HG02870 (cell line): ENCODE measurements around the gene CD82.

Experiments used
- ATAC-seq: cut with Tn5 transposase; IDR thresholded peaks from one replicate; pipeline ENCODE4 v1.9.1; 2021; ENCODE audit warnings: mild to moderate bottlenecking, moderate library complexity; ENCODE audit not compliant: unreplicated experiment

CD82 gene

GRCh38 chr11:44574610-44575287 is 9.3 kb downstream of the CD82 start:
- ATAC-seq, result peak; percentile 39

DNA sequence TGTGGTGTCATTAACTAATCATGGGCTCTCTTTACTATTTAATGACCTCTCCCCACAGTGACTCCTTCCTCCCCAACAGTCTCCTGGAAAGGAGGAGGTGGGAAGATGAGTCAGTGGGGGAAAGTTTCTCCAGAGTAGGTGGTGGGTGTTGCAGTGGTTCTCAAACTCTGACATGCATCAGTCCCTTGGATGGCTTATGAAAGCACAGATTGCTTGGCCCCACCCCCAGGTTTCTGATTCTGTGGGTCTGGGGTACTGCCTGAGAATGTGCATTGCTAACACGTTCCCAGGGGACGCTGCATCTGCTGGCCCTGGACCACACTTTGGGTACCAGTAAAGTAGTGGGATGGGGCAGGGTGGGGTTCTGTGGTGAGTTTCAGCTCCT is 9.8 kb downstream of the CD82 start:
- ATAC-seq, result no peak

GRCh38 chr11:44575962-44576361 is 10.5 kb downstream of the CD82 start:
- no peak for ATAC-seq

- ATAC-seq, result no peak
These were observed 11.2 kb downstream of the CD82 start for GRCh38 chr11:44576656-44577055.

DNA sequence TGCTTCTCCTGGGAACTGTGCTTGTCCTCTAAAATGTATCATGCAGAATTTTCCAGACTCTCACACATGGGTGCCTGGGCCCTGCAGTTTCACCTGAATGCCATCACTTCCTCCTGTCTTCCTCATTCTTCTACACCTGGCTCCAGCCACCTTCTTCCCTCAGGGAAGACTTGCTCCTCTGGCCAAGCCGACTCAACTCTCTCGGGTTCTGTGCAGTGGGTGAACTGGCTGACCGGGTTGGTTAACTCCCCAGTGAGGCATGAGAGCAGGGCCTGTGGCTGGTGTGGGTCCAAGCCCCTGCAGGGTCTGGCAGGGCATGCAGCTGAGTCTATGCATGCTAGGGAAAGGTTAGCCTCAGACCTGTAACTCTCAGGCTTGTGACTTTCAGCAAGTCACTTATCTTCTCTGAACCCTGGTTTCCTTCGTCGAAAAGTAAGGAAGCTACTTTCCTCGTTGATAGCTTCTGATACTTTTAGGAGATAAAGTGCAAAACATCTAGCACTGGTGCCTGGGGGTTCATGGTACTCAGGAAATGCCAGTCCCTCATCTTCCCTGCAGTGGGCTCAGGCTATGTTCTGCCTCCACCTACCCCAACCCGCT is 11.9 kb downstream of the CD82 start:
- ATAC-seq, result no peak

DNA sequence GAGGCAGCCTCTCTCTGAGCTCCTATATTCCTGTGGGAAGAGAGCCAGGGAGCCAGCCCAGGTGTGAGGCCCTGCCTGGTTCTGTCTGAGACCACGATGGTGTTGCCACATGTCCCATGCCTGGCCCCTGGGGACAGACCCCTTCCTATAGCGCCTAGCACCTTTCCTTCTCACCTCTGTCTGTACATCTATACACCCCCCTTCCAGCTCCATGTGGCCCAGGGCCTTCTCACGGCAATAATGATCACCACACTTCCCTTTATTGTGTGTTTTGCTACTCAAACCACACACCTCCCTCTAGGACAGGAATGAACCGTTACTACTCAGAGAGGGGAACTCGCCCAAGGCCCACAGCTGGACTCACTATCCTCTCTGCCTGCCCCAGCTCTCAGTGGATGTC is 12.8 kb downstream of the CD82 start:
- peak; percentile 60 for ATAC-seq

DNA sequence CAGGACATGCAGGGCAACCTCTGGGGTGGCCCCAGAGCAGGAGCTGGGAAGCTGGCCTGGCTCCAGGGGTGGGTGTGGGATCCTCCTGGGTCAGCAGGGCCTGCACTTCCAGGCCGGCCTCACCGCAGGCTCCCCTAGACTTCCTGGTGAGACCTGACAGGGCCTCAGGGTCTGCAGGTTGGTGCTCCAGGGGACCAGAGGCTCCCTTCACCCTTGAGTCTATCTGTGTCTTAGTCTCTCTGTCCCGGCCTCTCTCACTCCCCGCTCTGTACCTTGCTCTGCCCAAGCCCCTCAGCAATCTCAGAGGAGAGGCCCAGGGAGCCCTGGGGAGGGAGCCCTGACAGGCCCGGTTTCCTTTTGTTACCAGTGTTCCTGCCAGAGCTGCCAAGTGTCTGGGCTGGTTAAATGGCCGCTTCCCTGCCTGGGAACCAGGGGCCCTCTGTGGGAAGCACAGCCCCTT is 13.9 kb downstream of the CD82 start:
- no peak for ATAC-seq

GRCh38 chr11:44580701-44581100 is 15.2 kb downstream of the CD82 start:
- no peak for ATAC-seq

- no peak for ATAC-seq
These were observed 15.8 kb downstream of the CD82 start for GRCh38 chr11:44581246-44581645.

DNA sequence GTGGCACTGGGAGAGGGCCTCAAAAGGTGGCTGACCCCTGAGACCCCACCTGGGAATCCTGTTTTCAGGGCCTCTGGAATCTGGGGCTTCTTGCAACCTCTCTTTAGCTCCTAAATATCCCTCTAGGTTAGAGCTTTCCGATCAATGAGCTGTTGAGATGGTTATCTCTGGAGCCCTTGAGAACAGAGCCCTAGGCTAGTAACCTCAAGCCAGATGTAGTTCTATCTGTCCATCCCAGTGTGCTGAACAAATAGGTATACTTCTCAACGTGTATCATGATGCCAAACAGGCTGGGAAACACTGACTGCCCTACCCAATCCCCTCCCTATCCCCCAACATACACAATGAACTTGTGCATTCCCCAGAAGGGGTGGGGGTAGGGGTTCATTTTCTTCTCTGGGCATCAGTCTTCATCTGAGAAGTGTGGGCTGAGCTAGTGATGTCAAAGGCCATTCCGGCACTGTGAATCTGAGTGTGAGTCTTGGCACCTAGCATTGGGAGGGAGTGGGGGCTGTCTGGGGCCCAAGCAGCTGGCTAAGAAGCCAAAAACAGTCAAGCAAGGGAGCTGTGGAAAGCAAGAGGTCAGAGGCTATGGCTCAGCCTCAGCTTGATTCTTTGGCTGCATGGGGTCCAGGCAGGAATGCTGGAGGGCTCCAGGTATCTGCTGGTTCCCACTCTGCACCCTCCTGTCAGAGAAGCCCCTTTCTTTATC is 17.3 kb downstream of the CD82 start:
- ATAC-seq, result no peak

DNA sequence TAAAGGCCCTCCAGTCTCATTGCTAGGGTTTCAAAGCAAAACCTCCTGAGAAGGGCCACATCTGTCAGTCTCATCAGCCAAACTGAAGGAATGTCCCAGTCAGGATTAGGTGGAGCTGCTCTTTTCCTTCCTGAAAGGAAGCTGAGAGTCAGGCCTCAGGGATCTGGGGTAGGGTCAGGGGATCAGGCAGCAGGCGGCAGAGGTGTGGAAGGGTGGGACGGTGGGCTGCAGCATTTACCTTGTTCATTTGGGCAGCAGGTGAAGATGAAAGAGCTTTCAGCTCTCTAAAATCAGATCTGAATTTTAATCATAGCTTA is 17.8 kb downstream of the CD82 start:
- no peak for ATAC-seq

DNA sequence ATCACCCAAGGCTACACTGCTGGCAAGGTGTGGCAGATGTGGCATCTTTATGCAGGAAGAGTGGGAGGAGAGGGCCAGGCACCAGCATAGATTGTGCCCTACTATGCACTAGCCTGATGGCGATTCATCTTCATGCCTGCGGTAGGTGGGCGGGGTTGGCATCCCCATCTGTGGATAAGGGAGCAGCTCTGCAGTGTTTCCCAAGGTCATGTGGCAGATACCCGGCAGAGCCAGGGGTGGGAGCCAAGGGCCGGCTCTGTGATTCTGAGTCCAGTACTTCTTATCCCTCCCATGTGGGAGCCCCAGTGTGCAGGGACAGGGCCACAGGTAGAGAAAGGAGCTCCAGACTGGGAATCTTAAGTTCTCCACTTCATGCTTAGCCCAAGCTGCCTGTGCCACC is 20.0 kb downstream of the CD82 start:
- ATAC-seq, result no peak

DNA sequence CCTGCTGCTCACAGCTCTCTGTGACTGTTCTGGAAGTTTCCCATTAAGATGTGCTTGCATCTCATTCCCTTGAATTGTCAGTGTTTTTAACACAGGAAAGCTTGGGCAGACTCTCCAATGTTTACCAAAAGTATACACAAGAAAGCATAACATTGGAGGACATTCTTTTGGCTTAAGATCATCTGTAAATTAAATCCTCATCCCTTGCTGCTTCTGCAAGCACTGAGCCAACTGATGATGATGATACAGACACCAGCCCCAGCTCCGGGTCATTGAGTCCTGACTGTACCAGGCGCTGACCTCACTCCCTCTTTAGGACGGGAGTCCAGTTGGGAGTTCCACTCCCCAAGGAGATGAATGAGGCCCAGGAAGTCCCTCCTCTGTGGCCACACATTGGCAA is 23.8 kb downstream of the CD82 start:
- no peak for ATAC-seq

DNA sequence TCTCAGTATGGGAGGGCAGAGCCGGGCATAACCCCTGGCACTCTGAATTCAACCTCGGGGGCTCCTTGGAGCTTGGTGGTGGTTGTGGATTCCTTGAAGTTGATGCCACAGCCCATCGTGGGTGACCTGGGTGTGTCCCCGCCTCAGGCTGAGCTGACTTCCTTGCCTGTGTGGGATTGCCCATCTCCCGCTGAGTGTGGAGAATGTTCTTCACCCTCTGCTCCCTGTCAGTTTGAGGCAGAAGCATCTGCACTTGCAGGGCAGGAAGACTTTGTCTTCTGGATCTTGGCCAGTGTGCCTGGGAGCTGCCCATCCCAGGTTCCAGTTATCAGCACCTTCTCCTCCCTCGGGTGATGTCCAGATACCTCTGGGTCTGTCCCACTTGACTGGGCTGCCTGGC is 25.3 kb downstream of the CD82 start:
- no peak for ATAC-seq

GRCh38 chr11:44591557-44591956 is 26.1 kb downstream of the CD82 start:
- ATAC-seq, result no peak

- ATAC-seq, result no peak
These were observed 26.9 kb downstream of the CD82 start for GRCh38 chr11:44592125-44592940.

DNA sequence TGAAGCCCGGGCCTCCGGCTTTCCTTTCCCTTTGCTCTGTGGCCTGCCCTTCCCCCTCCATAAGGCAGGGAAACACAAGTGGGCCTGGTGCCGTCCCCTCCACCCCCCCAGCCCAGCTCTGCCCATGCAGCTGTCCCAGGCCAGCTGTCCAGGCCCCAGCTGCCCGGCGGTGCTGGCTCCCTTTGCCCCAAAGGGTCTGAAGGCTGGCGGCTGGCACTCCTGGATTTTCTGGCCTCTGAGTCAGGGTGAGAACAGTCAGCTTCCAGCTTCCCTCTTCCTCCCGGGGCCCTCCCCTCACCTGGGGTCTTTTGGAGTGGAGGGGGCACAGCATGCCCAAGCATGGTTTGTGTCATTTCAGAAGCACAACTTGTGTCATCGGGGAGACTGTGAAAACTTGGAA is 27.8 kb downstream of the CD82 start:
- ATAC-seq, result no peak

- ATAC-seq, result no peak
These were observed 29.5 kb downstream of the CD82 start for GRCh38 chr11:44595006-44595405.

GRCh38 chr11:44595964-44596381 is 30.5 kb downstream of the CD82 start:
- ATAC-seq, result no peak

DNA sequence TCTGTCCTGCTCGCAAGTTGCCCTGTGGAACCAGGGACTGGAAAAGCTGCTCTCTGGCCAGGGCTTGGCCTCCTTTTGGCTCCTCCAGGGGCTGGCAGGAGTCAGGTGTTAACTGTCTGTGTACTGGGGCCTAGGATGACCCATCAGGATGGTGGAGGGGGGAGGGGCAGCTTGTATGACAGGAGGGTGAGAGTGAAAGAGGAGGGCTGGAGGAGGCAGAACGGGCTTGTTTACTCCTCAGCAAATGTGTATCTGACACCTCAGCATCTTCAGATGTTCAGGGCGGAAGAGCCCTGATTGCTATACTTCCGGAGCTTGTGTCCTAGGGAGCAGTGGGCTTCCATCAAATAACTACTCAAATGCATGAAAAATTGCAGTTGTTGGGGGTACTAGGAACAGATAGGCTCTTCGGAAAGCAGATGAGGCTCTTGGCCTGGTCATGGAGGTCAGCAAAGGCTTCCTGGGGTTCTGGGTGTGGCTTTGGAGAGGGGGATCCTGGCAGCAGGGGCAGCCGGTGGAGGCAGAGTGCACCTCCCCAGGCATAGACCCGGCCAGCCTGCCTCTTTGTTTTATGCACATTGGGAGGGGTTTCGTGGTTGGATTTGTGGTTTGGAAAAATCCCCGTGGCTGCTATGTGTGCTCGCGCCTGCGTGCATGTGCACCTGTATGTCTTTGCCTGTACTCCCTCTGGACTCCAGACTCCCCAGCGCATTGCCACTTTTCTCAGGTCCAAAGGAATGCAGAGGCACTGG is 31.2 kb downstream of the CD82 start:
- peak; percentile 44 for ATAC-seq
